K562 (cell line): ENCODE measurements around the gene MAST3. TPM values are rescaled to one million over a fixed set of nuclear protein-coding genes. Genes with fewer than 3 reads are reported as not detected.

ENCODE experiments used
- ATAC-seq: fragments of 200-7000 bp; cut with Tn5 transposase; 3 replicates; pipeline ENCODE4 v1.9.1; 2020; ENCODE audit warnings: moderate library complexity
- BruUV-seq: library from RNA; stranded (reverse); fragments of 400-500 nt; replicated peaks from 2 replicates; lab custom pipeline; 2021; lab: Mats Ljungman, UMichigan
- CTCF ChIA-PET: fragments of 300-600 bp; formaldehyde crosslinking; extraction: SDS; loops from one replicate; lab custom pipeline; 2021; ENCODE audit warnings: low intra/inter-chr PET ratio; lab: Yijun Ruan, JAX
- POLR2A ChIA-PET: fragments of 300-600, 350-650 bp; sonication (Branson Sonifier 250); formaldehyde crosslinking; extraction: SDS; loops from one replicate; lab custom pipeline; 2021; ENCODE audit warnings: antibody characterized with exemption, inconsistent platforms; lab: Yijun Ruan, JAX
- DNase-seq, 4 experiments: peaks; one replicate each; pipeline versions ENCODE4 v3.0.0 to v3.0.0-alpha.2; 2011 to 2018; ENCODE audit warnings: low spot score in 3 of 4, mixed read lengths in 3 of 4; ENCODE audit errors: extremely low read depth in 1 of 4
- FAIRE-seq: peaks from 2 replicates; lab custom pipeline; 2011; peaks lifted over from hg19 to GRCh38; lab: Jason Lieb, UNC
- H2AFZ ChIP-seq: 2 replicates; pipeline ENCODE4 v1.6.0; 2011; ENCODE audit warnings: low read depth, low read length, control low read depth, inconsistent platforms
- H3K27ac ChIP-seq: fragments of 200-600 bp; 3 replicates; pipeline ENCODE4 v1.8.0; 2011; ENCODE audit warnings: low read depth, mild to moderate bottlenecking, control low read depth, inconsistent platforms, low read length, moderate library complexity, mixed read lengths; ENCODE audit errors: extremely low read depth
- H3K27me3 ChIP-seq, 2 experiments: fragments of 300-600 bp in 1 of 2; 2 replicates in 1 of 2; 3 replicates in 1 of 2; pipeline versions ENCODE4 v1.6.0 to v1.8.0; 2011; ENCODE audit warnings: inconsistent platforms in 2 of 2, low read length in 2 of 2, mild to moderate bottlenecking in 1 of 2, mixed read lengths in 1 of 2, moderate library complexity in 1 of 2; ENCODE audit not compliant: control insufficient read depth in 2 of 2, insufficient read depth in 2 of 2
- H3K36me3 ChIP-seq: fragments of 300-600 bp; 3 replicates; pipeline ENCODE4 v1.8.0; 2011; ENCODE audit warnings: mild to moderate bottlenecking, low read length, inconsistent platforms; ENCODE audit not compliant: control insufficient read depth, insufficient read depth
- H3K4me1 ChIP-seq, 2 experiments: fragments of 200-600 bp in 1 of 2; replicated peaks in 1 of 2; 2 replicates in 1 of 2; 3 replicates in 1 of 2; pipeline versions ENCODE4 v1.5.1 to v1.8.0; 2011; ENCODE audit warnings: inconsistent platforms in 2 of 2, low read length in 2 of 2, mild to moderate bottlenecking in 1 of 2, mixed read lengths in 1 of 2, moderate library complexity in 1 of 2; ENCODE audit not compliant: control insufficient read depth in 2 of 2, insufficient read depth in 2 of 2
- H3K4me2 ChIP-seq: 2 replicates; pipeline ENCODE4 v1.6.1; 2011; ENCODE audit warnings: low read length, control low read depth, inconsistent platforms, mixed read lengths; ENCODE audit not compliant: insufficient read depth
- H3K4me3 ChIP-seq: fragments of 200-600 bp; sonication (generic), shearing (Covaris generic); 2 replicates; pipeline ENCODE4 v1.5.1; 2016; ENCODE audit warnings: control low read depth, inconsistent platforms
- H3K79me2 ChIP-seq: fragments of 200-600 bp; 3 replicates; pipeline ENCODE4 v1.8.0; 2011; ENCODE audit warnings: low read length, inconsistent platforms; ENCODE audit not compliant: control insufficient read depth, insufficient read depth
- H3K9ac ChIP-seq, 2 experiments: 2 replicates each; pipeline versions ENCODE4 v1.6.0 to v1.6.1; 2011; ENCODE audit warnings: low read depth in 2 of 2, low read length in 2 of 2, control low read depth in 1 of 2, inconsistent platforms in 1 of 2, mild to moderate bottlenecking in 1 of 2, mixed read lengths in 1 of 2; ENCODE audit not compliant: insufficient read depth in 1 of 2
- H3K9me1 ChIP-seq: one replicate; pipeline ENCODE4 v1.6.0; 2011; ENCODE audit warnings: inconsistent platforms, mild to moderate bottlenecking, low read length, moderate library complexity; ENCODE audit not compliant: control insufficient read depth, insufficient read depth
- H3K9me3 ChIP-seq: replicated peaks from 2 replicates; pipeline ENCODE4 v1.5.1; 2011; ENCODE audit warnings: low read depth, low read length, inconsistent platforms; ENCODE audit not compliant: control insufficient read depth, insufficient read depth
- H4K20me1 ChIP-seq: replicated peaks from 2 replicates; pipeline ENCODE4 v1.6.1; 2011; ENCODE audit warnings: low read length, inconsistent platforms, mixed read lengths; ENCODE audit not compliant: control insufficient read depth, insufficient read depth
- BDP1 ChIP-seq: IDR thresholded peaks from 3 replicates; pipeline ENCODE4 v1.6.1; 2011; ENCODE audit not compliant: insufficient read length, insufficient read depth
- E2F6 ChIP-seq, 2 experiments: IDR thresholded peaks; 2 replicates each; pipeline ENCODE4 v1.6.1; 2011; ENCODE audit warnings: borderline replicate concordance in 1 of 2, control low read depth in 1 of 2, low read depth in 1 of 2, low read length in 1 of 2, mild to moderate bottlenecking in 1 of 2, mixed read lengths in 1 of 2, moderate library complexity in 1 of 2; ENCODE audit not compliant: insufficient read depth in 1 of 2, insufficient read length in 1 of 2, poor library complexity in 1 of 2, severe bottlenecking in 1 of 2; ENCODE audit errors: extremely low read depth in 1 of 2
- HCFC1 ChIP-seq: IDR thresholded peaks from 2 replicates; pipeline ENCODE4 v1.6.1; 2012; ENCODE audit warnings: low read depth, low read length, improper control_type of control experiment
- HEY1 ChIP-seq: fragments of 250-450 bp; sonication (Bioruptor Pico); IDR thresholded peaks from 2 replicates; pipeline ENCODE4 v1.5.0; 2020; ENCODE audit warnings: mild to moderate bottlenecking, moderate library complexity, borderline replicate concordance
- ILF3 ChIP-seq: fragments of 450-650 bp; IDR thresholded peaks from 2 replicates; pipeline ENCODE4 v1.6.1; 2018; ENCODE audit warnings: antibody characterized with exemption, mild to moderate bottlenecking, moderate library complexity, borderline replicate concordance
- NR2C2 ChIP-seq, 2 experiments: fragments of 200-800 bp in 1 of 2; sonication (Bioruptor generic) in 1 of 2; sonication (generic) in 1 of 2; formaldehyde crosslinking in 1 of 2; IDR thresholded peaks; 2 replicates each; pipeline versions ENCODE4 v1.6.1 to v1.8.0; 2016 to 2022; ENCODE audit warnings: mild to moderate bottlenecking in 1 of 2, missing compliant biosample characterization in 1 of 2, missing genetic modification characterization in 1 of 2, missing genetic modification reagents in 1 of 2
- PCBP2 ChIP-seq: fragments of 200-400 bp; formaldehyde crosslinking; IDR thresholded peaks from 2 replicates; pipeline ENCODE4 v1.6.1; 2018; ENCODE audit warnings: low read length, low read depth, mild to moderate bottlenecking, moderate library complexity; ENCODE audit not compliant: poor library complexity, severe bottlenecking
- POLR2A ChIP-seq: fragments of 450-650 bp; conservative IDR thresholded peaks from 2 replicates; pipeline ENCODE4 v1.6.1; 2016
- PRDM10 ChIP-seq: fragments of 450-650 bp; IDR thresholded peaks from 2 replicates; pipeline ENCODE4 v1.6.1; 2018; ENCODE audit not compliant: partially characterized antibody
- RAD21 ChIP-seq, 2 experiments: fragments of 250-450 bp in 1 of 2; fragments of 450-650 bp in 1 of 2; sonication (Bioruptor Pico) in 1 of 2; formaldehyde crosslinking in 1 of 2; IDR thresholded peaks in 1 of 2; conservative IDR thresholded peaks in 1 of 2; 2 replicates each; pipeline versions ENCODE4 v1.4.0 to v1.8.0; 2020 to 2022; ENCODE audit warnings: mild to moderate bottlenecking in 2 of 2, moderate library complexity in 1 of 2
- RNF219 ChIP-seq: fragments of 250-450 bp; sonication (Bioruptor Pico); IDR thresholded peaks from 2 replicates; pipeline ENCODE4 v1.5.0; 2022; ENCODE audit warnings: mild to moderate bottlenecking
- ZBTB7A ChIP-seq: IDR thresholded peaks from 2 replicates; pipeline ENCODE4 v1.6.1; 2011; ENCODE audit warnings: low read depth, mild to moderate bottlenecking, low read length, moderate library complexity, borderline replicate concordance; ENCODE audit not compliant: control insufficient read depth
- ZNF431 ChIP-seq: sonication (generic); formaldehyde crosslinking; IDR thresholded peaks from 2 replicates; pipeline ENCODE4 v1.8.0; 2022; ENCODE audit warnings: mild to moderate bottlenecking, missing genetic modification reagents
- WGBS: fragments of 100-300 bp; shearing (Covaris generic); methylation state at CpG from one replicate; pipeline ENCODE4 v1.1.6; 2016; ENCODE audit warnings: low coverage, mixed read lengths; ENCODE audit not compliant: insufficient coverage; ENCODE audit errors: missing lambda C conversion rate; 5-methylcytosine and 5-hydroxymethylcytosine counted together
- in situ Hi-C: fragments of 300-500 bp; cut with MboI; formaldehyde crosslinking; loops from 4 replicates; pipeline ENCODE4 v1.15.0; 2018; ENCODE audit warnings: inconsistent platforms, mixed read lengths
- intact Hi-C: fragments of 100-400 bp; cut with micrococcal nuclease; formaldehyde crosslinking; loops from 2 replicates; pipeline ENCODE4 v1.14.2; 2022
- polyA plus RNA-seq, 8 experiments: library from polyadenylated mRNA; depleted of rRNA in 4 of 8; stranded (reverse) in 5 of 8; unstranded in 3 of 8; fragments of >200 nt; fragmentation: Nextera tagmentation in 2 of 8; fragmentation: Illumina TruSeq in 1 of 8; extraction: Ambion mirVana in 2 of 8; extraction: Trizol in 1 of 8; gene quantifications; 2 replicates each; pipeline versions ENCODE4 v1.2.1 to v1.2.3, GENCODE V29; 2011 to 2014; ENCODE audit warnings: inconsistent platforms in 1 of 8, missing spikeins in 1 of 8
- total RNA-seq, 7 experiments: library from RNA; depleted of rRNA in 6 of 7; stranded (reverse); fragments of >200 nt in 6 of 7; fragmentation: Illumina TruSeq in 2 of 7; extraction: Trizol in 2 of 7; gene quantifications; 2 replicates each; pipeline versions ENCODE4 v1.2.1 to v1.2.3, GENCODE V29; 2011 to 2021; ENCODE audit warnings: low replicate concordance in 1 of 7

The MAST3 gene
- total and polyA plus RNA-seq, 9 of the 15 experiments (the other 6 are each of a cell fraction or from before 2014, with no cell fraction given): 0.94 to 9.9 (median 2.4) TPM

GRCh38 chr19:18194181-18194530, 96.6 kb downstream of the MAST3 start:
- peak overlapping the region; percentile 94 for H3K4me2 ChIP-seq
- peak overlapping the region; percentile 80; the same call in 2 of the 3 replicates for H3K27ac ChIP-seq
- no peaks in the 10 kb centered on the region for H3K9me3 ChIP-seq
- H3K4me1 ChIP-seq: peaks cover 17 to 43% of the 10 kb centered on the region in 2 experiments; a peak in 4 of 5 replicates
- H3K79me2 ChIP-seq: peaks cover 18% of the 10 kb centered on the region
- H3K27me3 ChIP-seq: no peaks in the 10 kb centered on the region
- CTCF ChIA-PET: no interaction called here
- H3K9me1 ChIP-seq: no peaks in the 10 kb centered on the region
- no TSS peak for BruUV-seq
- H3K4me3 ChIP-seq: peak overlapping the region; percentile 89
- no peak for DNase-seq
- intact Hi-C loops (no loop called here), in situ Hi-C loops (no loop called here)
- no peak for ATAC-seq
- 6% methylated on average over 12 of the region's 12 CpGs for WGBS
- POLR2A ChIA-PET: interaction anchor here (0.6 to 2.3 kb wide), 3 partner anchors 11 to 861 kb away, joined by 3 to 11 read pairs (median 5); no protein-coding TSS in a partner anchor
- peaks cover 39% of the 10 kb centered on the region; the same call in 2 of the 3 replicates for H3K36me3 ChIP-seq
- peak overlapping the region; percentile 69 to 96 for H3K9ac ChIP-seq
- peak; percentile 42 for FAIRE-seq
- peak overlapping the region; percentile 67; the same call in 1 of the 2 replicates for H2AFZ ChIP-seq
- H4K20me1 ChIP-seq: peaks cover 6% of the 10 kb centered on the region; the same call in 1 of the 2 replicates
- no peak for TF ChIP-seq RAD21 (CRISPR knock-in tag; conservative IDR thresholded peaks at IDR 0.05 in 1 of 2, IDR thresholded peaks at IDR 0.05 in 1 of 2)
- no peak for TF ChIP-seq NR2C2 (CRISPR knock-in tag; IDR thresholded peaks at IDR 0.05)
- no peak for TF ChIP-seq NR2C2 (tag; IDR thresholded peaks at IDR 0.05)
- no peak for TF ChIP-seq PCBP2
- TF ChIP-seq BDP1: no peak
- peak; percentile 5; the same call in 1 of the 2 replicates for TF ChIP-seq ZNF431 (CRISPR knock-in tag)
- no peak for TF ChIP-seq ILF3
- TF ChIP-seq POLR2A: no peak
- 0 out of 2 replicates have a peak, but pooled peaks have one; percentile 5 for TF ChIP-seq ZBTB7A
- no peak for TF ChIP-seq HEY1 (CRISPR knock-in tag)
- TF ChIP-seq HCFC1: no peak
- peak; percentile 78 for TF ChIP-seq PRDM10
- peak in 1 of 2 experiments; percentile 22 for TF ChIP-seq E2F6 (IDR thresholded peaks at IDR 0.05; ENCODE audit: borderline replicate concordance in 1 of 2, extremely low read depth in 1 of 2, insufficient read depth in 1 of 2, insufficient read length in 1 of 2, low read depth in 1 of 2, low read length in 1 of 2, poor library complexity in 1 of 2, severe bottlenecking in 1 of 2)
- no peak for TF ChIP-seq RNF219 (CRISPR knock-in tag)
